ENCODE data around the gene CLCN3.
A peak's percentile ranks its signal among the peaks of the same experiment; 100 is the strongest.

Gene CLCN3

GRCh38 chr4:169689681-169690080 is 69.3 kb downstream of the CLCN3 start:
- no peak for DNase-seq (ENCODE audit: low read depth)
- no peak for TF ChIP-seq MYC (IDR thresholded peaks at IDR 0.05; ENCODE audit: low read depth, low read length)
- no peak for TF ChIP-seq CTCF (IDR thresholded peaks at IDR 0.05; ENCODE audit: low read depth, low read length)
- no peak for TF ChIP-seq POLR2A (IDR thresholded peaks at IDR 0.05; ENCODE audit: extremely low read depth, insufficient read length)
- TF ChIP-seq MAX (IDR thresholded peaks at IDR 0.05; ENCODE audit: low read depth, low read length) = no peak
- no peak overlapping the region for H3K4me3 ChIP-seq (ENCODE audit: low read depth, low read length)

- DNase-seq (ENCODE audit: low read depth) = no peak
- no peak overlapping the region for H3K4me3 ChIP-seq (ENCODE audit: low read depth, low read length)
- TF ChIP-seq POLR2A (IDR thresholded peaks at IDR 0.05; ENCODE audit: extremely low read depth, insufficient read length) (no peak), CTCF (IDR thresholded peaks at IDR 0.05; ENCODE audit: low read depth, low read length) (no peak), MYC (IDR thresholded peaks at IDR 0.05; ENCODE audit: low read depth, low read length) (no peak), MAX (IDR thresholded peaks at IDR 0.05; ENCODE audit: low read depth, low read length) (no peak)
These were observed 70.4 kb downstream of the CLCN3 start for GRCh38 chr4:169690787-169691186.

GRCh38 chr4:169698331-169698730 is 78.0 kb downstream of the CLCN3 start:
- H3K4me3 ChIP-seq (ENCODE audit: low read depth, low read length) = no peak overlapping the region
- peak; percentile 28 for DNase-seq (ENCODE audit: low read depth)
- TF ChIP-seq MYC (IDR thresholded peaks at IDR 0.05; ENCODE audit: low read depth, low read length) (no peak), CTCF (IDR thresholded peaks at IDR 0.05; ENCODE audit: low read depth, low read length) (no peak), POLR2A (IDR thresholded peaks at IDR 0.05; ENCODE audit: extremely low read depth, insufficient read length) (no peak), MAX (IDR thresholded peaks at IDR 0.05; ENCODE audit: low read depth, low read length) (no peak)

GRCh38 chr4:169707958-169708643 is 87.7 kb downstream of the CLCN3 start:
- DNase-seq (ENCODE audit: low read depth) = no peak
- no peak overlapping the region for H3K4me3 ChIP-seq (ENCODE audit: low read depth, low read length)
- TF ChIP-seq MYC (IDR thresholded peaks at IDR 0.05; ENCODE audit: low read depth, low read length) (no peak), POLR2A (IDR thresholded peaks at IDR 0.05; ENCODE audit: extremely low read depth, insufficient read length) (no peak), CTCF (IDR thresholded peaks at IDR 0.05; ENCODE audit: low read depth, low read length) (no peak), MAX (IDR thresholded peaks at IDR 0.05; ENCODE audit: low read depth, low read length) (no peak)

- TF ChIP-seq MAX (IDR thresholded peaks at IDR 0.05; ENCODE audit: low read depth, low read length) (no peak), POLR2A (IDR thresholded peaks at IDR 0.05; ENCODE audit: extremely low read depth, insufficient read length) (no peak), MYC (IDR thresholded peaks at IDR 0.05; ENCODE audit: low read depth, low read length) (no peak), CTCF (IDR thresholded peaks at IDR 0.05; ENCODE audit: low read depth, low read length) (no peak)
- no peak for DNase-seq (ENCODE audit: low read depth)
These were observed 95.4 kb downstream of the CLCN3 start for GRCh38 chr4:169715826-169716225.

More at GRCh38 chr4:169715826-169716225, 95.4 kb downstream of the CLCN3 start:
- no peak overlapping the region for H3K4me3 ChIP-seq (ENCODE audit: low read depth, low read length)

All from NB4 (cell line).